ENCODE measurements around the gene MMP7.
A peak's percentile ranks its signal among the peaks of the same experiment; 100 is the strongest.

Gene MMP7

GRCh38 chr11:102500829-102501228 lies 29.7 kb downstream of the MMP7 start:
- no peak for DNase-seq (ENCODE audit: low read depth)
- TF ChIP-seq CTCF (IDR thresholded peaks at IDR 0.05; ENCODE audit: low read depth, low read length) = no peak
- TF ChIP-seq, protein P1, sequence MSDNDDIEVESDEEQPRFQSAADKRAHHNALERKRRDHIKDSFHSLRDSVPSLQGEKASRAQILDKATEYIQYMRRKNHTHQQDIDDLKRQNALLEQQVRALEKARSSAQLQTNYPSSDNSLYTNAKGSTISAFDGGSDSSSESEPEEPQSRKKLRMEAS (IDR thresholded peaks at IDR 0.05; ENCODE audit: low read depth, low read length) = no peak
- TF ChIP-seq POLR2A (IDR thresholded peaks at IDR 0.05; ENCODE audit: extremely low read depth, insufficient read length) = no peak
- no peak for TF ChIP-seq MYC (IDR thresholded peaks at IDR 0.05; ENCODE audit: low read depth, low read length)
- H3K4me3 ChIP-seq (ENCODE audit: low read depth, low read length) = no peak overlapping the region

DNA sequence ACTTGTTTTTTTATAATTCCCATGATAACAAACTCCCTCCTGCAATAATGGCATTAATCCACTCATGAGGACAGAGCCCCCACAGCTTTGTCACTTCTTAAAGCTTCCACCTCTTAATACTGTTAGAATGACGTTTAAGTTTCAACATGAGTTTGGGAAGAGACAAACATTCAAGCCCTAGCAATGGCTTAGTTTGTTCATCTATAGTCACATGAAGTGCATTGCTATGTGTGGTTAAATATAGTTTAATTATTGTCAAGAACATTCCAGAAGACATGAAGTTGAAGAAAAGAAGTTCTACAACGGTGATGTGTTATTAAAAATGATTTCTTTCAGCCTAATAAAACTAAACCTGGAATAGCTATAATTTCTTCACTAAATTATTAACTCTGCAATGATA lies 30.6 kb downstream of the MMP7 start:
- TF ChIP-seq MYC (IDR thresholded peaks at IDR 0.05; ENCODE audit: low read depth, low read length) (no peak), CTCF (IDR thresholded peaks at IDR 0.05; ENCODE audit: low read depth, low read length) (no peak), POLR2A (IDR thresholded peaks at IDR 0.05; ENCODE audit: extremely low read depth, insufficient read length) (no peak)
- TF ChIP-seq, protein P1 (IDR thresholded peaks at IDR 0.05; ENCODE audit: low read depth, low read length) = no peak
- no peak overlapping the region for H3K4me3 ChIP-seq (ENCODE audit: low read depth, low read length)
- DNase-seq (ENCODE audit: low read depth) = no peak

DNA sequence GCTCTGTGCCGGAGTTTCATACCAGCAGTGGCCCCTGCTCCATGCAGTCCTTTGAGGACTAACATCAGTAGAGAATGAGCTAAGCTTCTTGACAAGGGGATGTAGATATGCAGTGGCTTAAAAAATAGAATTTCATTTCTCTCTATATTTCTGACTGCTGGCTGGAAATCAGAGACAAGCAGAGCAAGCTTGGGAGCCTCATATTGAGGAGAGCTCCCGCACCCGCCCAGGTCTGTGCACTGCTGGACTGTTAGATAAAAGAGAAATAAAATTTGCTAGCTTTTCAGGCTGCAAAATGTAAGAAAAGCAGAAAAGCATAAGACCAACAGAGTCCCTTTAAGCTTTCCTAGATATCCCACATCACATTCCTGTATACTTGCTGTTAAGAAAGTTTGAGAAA lies 31.4 kb downstream of the MMP7 start:
- H3K4me3 ChIP-seq (ENCODE audit: low read depth, low read length) = no peak overlapping the region
- no peak for DNase-seq (ENCODE audit: low read depth)
- TF ChIP-seq, protein P1 (IDR thresholded peaks at IDR 0.05; ENCODE audit: low read depth, low read length) = no peak
- TF ChIP-seq MYC (IDR thresholded peaks at IDR 0.05; ENCODE audit: low read depth, low read length) = no peak
- TF ChIP-seq POLR2A (IDR thresholded peaks at IDR 0.05; ENCODE audit: extremely low read depth, insufficient read length) = no peak
- TF ChIP-seq CTCF (IDR thresholded peaks at IDR 0.05; ENCODE audit: low read depth, low read length) = no peak

GRCh38 chr11:102497061-102497460 lies 33.5 kb downstream of the MMP7 start:
- H3K4me3 ChIP-seq (ENCODE audit: low read depth, low read length) = no peak overlapping the region
- TF ChIP-seq CTCF (IDR thresholded peaks at IDR 0.05; ENCODE audit: low read depth, low read length) (no peak), POLR2A (IDR thresholded peaks at IDR 0.05; ENCODE audit: extremely low read depth, insufficient read length) (no peak), MYC (IDR thresholded peaks at IDR 0.05; ENCODE audit: low read depth, low read length) (no peak)
- TF ChIP-seq, protein P1 (IDR thresholded peaks at IDR 0.05; ENCODE audit: low read depth, low read length) = no peak
- DNase-seq (ENCODE audit: low read depth) = no peak

GRCh38 chr11:102495161-102496042 lies 35.1 kb downstream of the MMP7 start:
- TF ChIP-seq CTCF (IDR thresholded peaks at IDR 0.05; ENCODE audit: low read depth, low read length) = peak; percentile 52
- TF ChIP-seq, protein P1 (IDR thresholded peaks at IDR 0.05; ENCODE audit: low read depth, low read length) = no peak
- peak; percentile 84 for DNase-seq (ENCODE audit: low read depth)
- no peak overlapping the region for H3K4me3 ChIP-seq (ENCODE audit: low read depth, low read length)

Data from NB4 (cell line).